Left lobe of liver (tissue), 2 donors: Measurements from ENCODE around the gene AIG1. TPM values are rescaled to one million over a fixed set of nuclear protein-coding genes. Genes with fewer than 3 reads are reported as not detected.

Experiments
- ATAC-seq: fragments of 200-7000 bp; cut with Tn5 transposase; one replicate; pipeline ENCODE4 v1.9.1; 2020; ENCODE audit warnings: mild to moderate bottlenecking, moderate library complexity
- DNase-seq: peaks from one replicate; pipeline ENCODE4 v3.0.0-alpha.2; 2020; ENCODE audit warnings: low spot score
- total RNA-seq: library from RNA; stranded (reverse); gene quantifications from one replicate; pipeline ENCODE4 v1.2.1, GENCODE V29; 2021
- donor health status: DM: no; HTN: no; CAD: no; lungs with moderate emphysema.
- donor health status: DM: no; HTN: yes; CAD: no.

AIG1 gene
- total RNA-seq, 1 donor from 2014 or later = 96.8 TPM

- no peak for DNase-seq
- no peak for ATAC-seq
These were observed 201.3 kb downstream of the AIG1 start for GRCh38 chr6:143261899-143262436.

- no peak for ATAC-seq
- no peak for DNase-seq
These were observed 202.2 kb downstream of the AIG1 start for GRCh38 chr6:143262859-143263258.

- ATAC-seq = no peak
- no peak for DNase-seq
These were observed 203.7 kb downstream of the AIG1 start for GRCh38 chr6:143264379-143264778.

- DNase-seq (no peak), ATAC-seq (no peak)
These were observed 204.5 kb downstream of the AIG1 start for GRCh38 chr6:143264986-143265764.

GRCh38 chr6:143267760-143268159, 207.1 kb downstream of the AIG1 start:
- no peak for DNase-seq
- peak; percentile 84 for ATAC-seq

GRCh38 chr6:143268439-143268838, 207.8 kb downstream of the AIG1 start:
- ATAC-seq (no peak), DNase-seq (no peak)

GRCh38 chr6:143270026-143270425, 209.3 kb downstream of the AIG1 start:
- ATAC-seq (no peak), DNase-seq (no peak)

GRCh38 chr6:143271024-143271423, 210.3 kb downstream of the AIG1 start:
- ATAC-seq (peak; percentile 60), DNase-seq (no peak)

GRCh38 chr6:143276436-143276835, 215.7 kb downstream of the AIG1 start:
- DNase-seq = no peak
- peak; percentile 33 for ATAC-seq

GRCh38 chr6:143279385-143279784, 218.7 kb downstream of the AIG1 start:
- DNase-seq = no peak
- ATAC-seq = peak; percentile 70

- DNase-seq (no peak), ATAC-seq (no peak)
These were observed 223.4 kb downstream of the AIG1 start for GRCh38 chr6:143283887-143284645.

GRCh38 chr6:143286251-143286795, 225.6 kb downstream of the AIG1 start:
- ATAC-seq = no peak
- no peak for DNase-seq

- no peak for ATAC-seq
- DNase-seq = no peak
These were observed 228.2 kb downstream of the AIG1 start for GRCh38 chr6:143288923-143289322.

GRCh38 chr6:143290206-143290605, 229.5 kb downstream of the AIG1 start:
- ATAC-seq (no peak), DNase-seq (no peak)

GRCh38 chr6:143293523-143293922, 232.8 kb downstream of the AIG1 start:
- DNase-seq = no peak
- ATAC-seq = no peak

GRCh38 chr6:143294265-143294860, 233.7 kb downstream of the AIG1 start:
- DNase-seq = no peak
- no peak for ATAC-seq

- no peak for ATAC-seq
These were observed 235.2 kb downstream of the AIG1 start for GRCh38 chr6:143295932-143296331.

GRCh38 chr6:143298071-143298470, 237.4 kb downstream of the AIG1 start:
- no peak for DNase-seq

More at GRCh38 chr6:143295932-143296331, 235.2 kb downstream of the AIG1 start:
- DNase-seq = no peak

GRCh38 chr6:143299253-143300166, 238.8 kb downstream of the AIG1 start:
- ATAC-seq (no peak), DNase-seq (no peak)

More at GRCh38 chr6:143298071-143298470, 237.4 kb downstream of the AIG1 start:
- no peak for ATAC-seq

- DNase-seq (no peak), ATAC-seq (no peak)
These were observed 240.5 kb downstream of the AIG1 start for GRCh38 chr6:143301188-143301587.
